Measurements from ENCODE around the gene AQP2. TPM values are rescaled to one million over a fixed set of nuclear protein-coding genes. Genes with fewer than 3 reads are reported as not detected.

Gene AQP2
- total and polyA plus RNA-seq, 2 experiments from 2014 or later: 0.07 TPM; not detected in 1

DNA sequence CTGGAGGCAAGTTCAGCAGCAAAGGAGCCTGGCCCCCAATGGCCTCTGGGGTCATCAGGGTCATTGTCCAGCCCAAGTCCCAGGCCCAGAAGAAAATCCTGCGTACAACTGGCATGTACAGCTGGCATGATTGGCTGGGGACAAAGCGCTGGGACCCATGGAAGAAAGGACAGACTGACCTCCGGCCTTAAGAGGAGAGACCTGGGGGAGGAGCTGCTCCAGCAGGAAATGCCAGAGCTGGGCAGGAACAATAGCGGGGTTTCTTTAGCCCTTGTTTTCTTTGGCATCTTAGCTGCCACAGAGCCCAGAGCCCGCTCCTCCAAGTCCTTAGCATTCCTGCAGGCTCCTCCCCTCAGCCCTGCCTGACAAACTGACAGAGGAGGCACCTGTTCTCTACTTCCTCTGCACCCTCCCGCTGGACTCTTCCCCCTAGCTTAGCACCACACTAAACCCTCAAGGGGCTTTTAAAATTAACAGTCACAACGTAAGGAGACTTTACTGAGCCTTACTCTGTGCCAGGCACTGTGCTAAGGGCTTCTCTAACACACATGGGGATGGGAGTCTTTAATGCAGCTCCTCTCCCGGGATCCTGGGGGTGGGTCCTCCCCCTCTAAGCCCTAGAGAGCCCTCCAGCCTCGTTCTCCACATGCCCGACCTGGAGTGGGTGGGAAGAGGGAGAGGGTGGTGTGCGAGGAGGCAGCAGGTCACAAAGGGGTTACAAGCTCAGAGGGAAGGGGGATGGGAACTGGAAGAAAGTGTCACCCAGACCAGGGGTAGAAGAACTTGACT lies 9.3 kb downstream of the AQP2 start (continued):
- TF ChIP-seq, protein P1, sequence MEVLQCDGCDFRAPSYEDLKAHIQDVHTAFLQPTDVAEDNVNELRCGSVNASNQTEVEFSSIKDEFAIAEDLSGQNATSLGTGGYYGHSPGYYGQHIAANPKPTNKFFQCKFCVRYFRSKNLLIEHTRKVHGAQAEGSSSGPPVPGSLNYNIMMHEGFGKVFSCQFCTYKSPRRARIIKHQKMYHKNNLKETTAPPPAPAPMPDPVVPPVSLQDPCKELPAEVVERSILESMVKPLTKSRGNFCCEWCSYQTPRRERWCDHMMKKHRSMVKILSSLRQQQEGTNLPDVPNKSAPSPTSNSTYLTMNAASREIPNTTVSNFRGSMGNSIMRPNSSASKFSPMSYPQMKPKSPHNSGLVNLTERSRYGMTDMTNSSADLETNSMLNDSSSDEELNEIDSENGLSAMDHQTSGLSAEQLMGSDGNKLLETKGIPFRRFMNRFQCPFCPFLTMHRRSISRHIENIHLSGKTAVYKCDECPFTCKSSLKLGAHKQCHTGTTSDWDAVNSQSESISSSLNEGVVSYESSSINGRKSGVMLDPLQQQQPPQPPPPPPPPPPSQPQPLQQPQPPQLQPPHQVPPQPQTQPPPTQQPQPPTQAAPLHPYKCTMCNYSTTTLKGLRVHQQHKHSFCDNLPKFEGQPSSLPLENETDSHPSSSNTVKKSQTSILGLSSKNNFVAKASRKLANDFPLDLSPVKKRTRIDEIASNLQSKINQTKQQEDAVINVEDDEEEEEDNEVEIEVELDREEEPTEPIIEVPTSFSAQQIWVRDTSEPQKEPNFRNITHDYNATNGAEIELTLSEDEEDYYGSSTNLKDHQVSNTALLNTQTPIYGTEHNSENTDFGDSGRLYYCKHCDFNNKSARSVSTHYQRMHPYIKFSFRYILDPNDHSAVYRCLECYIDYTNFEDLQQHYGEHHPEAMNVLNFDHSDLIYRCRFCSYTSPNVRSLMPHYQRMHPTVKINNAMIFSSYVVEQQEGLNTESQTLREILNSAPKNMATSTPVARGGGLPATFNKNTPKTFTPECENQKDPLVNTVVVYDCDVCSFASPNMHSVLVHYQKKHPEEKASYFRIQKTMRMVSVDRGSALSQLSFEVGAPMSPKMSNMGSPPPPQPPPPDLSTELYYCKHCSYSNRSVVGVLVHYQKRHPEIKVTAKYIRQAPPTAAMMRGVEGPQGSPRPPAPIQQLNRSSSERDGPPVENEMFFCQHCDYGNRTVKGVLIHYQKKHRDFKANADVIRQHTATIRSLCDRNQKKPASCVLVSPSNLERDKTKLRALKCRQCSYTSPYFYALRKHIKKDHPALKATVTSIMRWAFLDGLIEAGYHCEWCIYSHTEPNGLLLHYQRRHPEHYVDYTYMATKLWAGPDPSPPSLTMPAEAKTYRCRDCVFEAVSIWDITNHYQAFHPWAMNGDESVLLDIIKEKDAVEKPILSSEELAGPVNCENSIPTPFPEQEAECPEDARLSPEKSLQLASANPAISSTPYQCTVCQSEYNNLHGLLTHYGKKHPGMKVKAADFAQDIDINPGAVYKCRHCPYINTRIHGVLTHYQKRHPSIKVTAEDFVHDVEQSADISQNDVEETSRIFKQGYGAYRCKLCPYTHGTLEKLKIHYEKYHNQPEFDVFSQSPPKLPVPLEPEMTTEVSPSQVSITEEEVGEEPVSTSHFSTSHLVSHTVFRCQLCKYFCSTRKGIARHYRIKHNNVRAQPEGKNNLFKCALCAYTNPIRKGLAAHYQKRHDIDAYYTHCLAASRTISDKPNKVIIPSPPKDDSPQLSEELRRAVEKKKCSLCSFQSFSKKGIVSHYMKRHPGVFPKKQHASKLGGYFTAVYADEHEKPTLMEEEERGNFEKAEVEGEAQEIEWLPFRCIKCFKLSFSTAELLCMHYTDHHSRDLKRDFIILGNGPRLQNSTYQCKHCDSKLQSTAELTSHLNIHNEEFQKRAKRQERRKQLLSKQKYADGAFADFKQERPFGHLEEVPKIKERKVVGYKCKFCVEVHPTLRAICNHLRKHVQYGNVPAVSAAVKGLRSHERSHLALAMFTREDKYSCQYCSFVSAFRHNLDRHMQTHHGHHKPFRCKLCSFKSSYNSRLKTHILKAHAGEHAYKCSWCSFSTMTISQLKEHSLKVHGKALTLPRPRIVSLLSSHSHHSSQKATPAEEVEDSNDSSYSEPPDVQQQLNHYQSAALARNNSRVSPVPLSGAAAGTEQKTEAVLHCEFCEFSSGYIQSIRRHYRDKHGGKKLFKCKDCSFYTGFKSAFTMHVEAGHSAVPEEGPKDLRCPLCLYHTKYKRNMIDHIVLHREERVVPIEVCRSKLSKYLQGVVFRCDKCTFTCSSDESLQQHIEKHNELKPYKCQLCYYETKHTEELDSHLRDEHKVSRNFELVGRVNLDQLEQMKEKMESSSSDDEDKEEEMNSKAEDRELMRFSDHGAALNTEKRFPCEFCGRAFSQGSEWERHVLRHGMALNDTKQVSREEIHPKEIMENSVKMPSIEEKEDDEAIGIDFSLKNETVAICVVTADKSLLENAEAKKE (CRISPR knock-in tag; IDR thresholded peaks at IDR 0.05): no peak
- no peak for TF ChIP-seq EZH2 (IDR thresholded peaks at IDR 0.05; ENCODE audit: low read depth, unreplicated experiment)

DNA sequence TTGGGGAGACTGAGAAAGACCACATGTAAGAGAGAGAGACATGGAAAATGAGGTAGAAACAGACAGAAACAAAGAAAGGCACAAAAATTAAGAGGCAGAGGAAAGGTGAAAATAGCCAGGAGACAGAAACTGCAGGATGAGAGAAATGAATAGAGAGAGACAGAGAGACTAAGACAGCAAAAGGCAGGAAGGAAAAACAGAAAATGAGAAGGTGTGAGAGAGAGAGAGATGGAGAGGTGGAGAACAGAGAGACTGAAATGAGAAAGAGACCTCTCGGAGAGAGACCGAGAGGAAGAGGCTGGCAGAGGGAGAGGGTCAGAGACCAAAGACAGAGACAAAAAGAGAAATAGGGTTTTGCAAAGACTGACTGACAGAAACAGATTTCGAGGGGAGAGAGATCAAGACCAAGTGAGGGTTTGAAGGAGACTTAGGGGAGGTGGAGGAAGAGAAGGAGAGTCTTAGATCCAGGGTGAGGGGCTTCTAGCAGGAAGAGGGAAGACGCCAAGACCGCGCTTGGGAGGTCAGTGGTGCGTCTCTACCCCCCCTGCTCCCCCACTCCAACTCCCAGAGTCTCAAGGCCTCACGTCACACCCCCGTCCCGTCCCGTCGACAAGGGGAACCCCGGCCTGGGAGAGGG lies 10.1 kb downstream of the AQP2 start:
- H3K27me3 Mint-ChIP-seq (ENCODE audit: insufficient read depth, low read depth, poor library complexity): peaks cover 43% of the 10 kb centered on the region
- peak overlapping the region; percentile 95 for H2AFZ ChIP-seq

More for the DNA sequence above, 10.1 kb downstream of the AQP2 start:
- Histone ChIP-seq H3F3A (replicated peaks; ENCODE audit: low read depth) (no peaks in the 10 kb centered on the region), H3K36me3 (ENCODE audit: insufficient read depth) (no peaks in the 10 kb centered on the region; the same call in 1 of the 2 replicates), H3K27ac (ENCODE audit: low read depth) (no peak overlapping the region), H3K4me3 (peak overlapping the region; percentile 64), H3K27me3 (ENCODE audit: insufficient read depth) (peaks cover 71% of the 10 kb centered on the region), H3K4me1 (ENCODE audit: insufficient read depth) (peaks cover 27% of the 10 kb centered on the region), H4K20me1 (replicated peaks; ENCODE audit: insufficient read depth) (no peaks in the 10 kb centered on the region), H3K4me2 (peak overlapping the region; percentile 89), H3K9me2 (ENCODE audit: insufficient read depth) (no peaks in the 10 kb centered on the region), H3K79me2 (replicated peaks; ENCODE audit: insufficient read depth) (no peaks in the 10 kb centered on the region)
- H3K9me3 Mint-ChIP-seq: peaks cover 6% of the 10 kb centered on the region; the same call in 2 of the 3 replicates
- DNase-seq (ENCODE audit: low spot score) (no peak), ATAC-seq (no peak; the same call in 2 of the 3 replicates)
- H3K4me1 Mint-ChIP-seq: peaks cover 23% of the 10 kb centered on the region
- TF ChIP-seq STAT1 (IDR thresholded peaks at IDR 0.05; ENCODE audit: unreplicated experiment) (no peak), EZH2 (IDR thresholded peaks at IDR 0.05; ENCODE audit: low read depth, unreplicated experiment) (peak; percentile 55), ZNF114 (CRISPR knock-in tag; IDR thresholded peaks at IDR 0.05) (no peak)
- TF ChIP-seq, protein P2, sequence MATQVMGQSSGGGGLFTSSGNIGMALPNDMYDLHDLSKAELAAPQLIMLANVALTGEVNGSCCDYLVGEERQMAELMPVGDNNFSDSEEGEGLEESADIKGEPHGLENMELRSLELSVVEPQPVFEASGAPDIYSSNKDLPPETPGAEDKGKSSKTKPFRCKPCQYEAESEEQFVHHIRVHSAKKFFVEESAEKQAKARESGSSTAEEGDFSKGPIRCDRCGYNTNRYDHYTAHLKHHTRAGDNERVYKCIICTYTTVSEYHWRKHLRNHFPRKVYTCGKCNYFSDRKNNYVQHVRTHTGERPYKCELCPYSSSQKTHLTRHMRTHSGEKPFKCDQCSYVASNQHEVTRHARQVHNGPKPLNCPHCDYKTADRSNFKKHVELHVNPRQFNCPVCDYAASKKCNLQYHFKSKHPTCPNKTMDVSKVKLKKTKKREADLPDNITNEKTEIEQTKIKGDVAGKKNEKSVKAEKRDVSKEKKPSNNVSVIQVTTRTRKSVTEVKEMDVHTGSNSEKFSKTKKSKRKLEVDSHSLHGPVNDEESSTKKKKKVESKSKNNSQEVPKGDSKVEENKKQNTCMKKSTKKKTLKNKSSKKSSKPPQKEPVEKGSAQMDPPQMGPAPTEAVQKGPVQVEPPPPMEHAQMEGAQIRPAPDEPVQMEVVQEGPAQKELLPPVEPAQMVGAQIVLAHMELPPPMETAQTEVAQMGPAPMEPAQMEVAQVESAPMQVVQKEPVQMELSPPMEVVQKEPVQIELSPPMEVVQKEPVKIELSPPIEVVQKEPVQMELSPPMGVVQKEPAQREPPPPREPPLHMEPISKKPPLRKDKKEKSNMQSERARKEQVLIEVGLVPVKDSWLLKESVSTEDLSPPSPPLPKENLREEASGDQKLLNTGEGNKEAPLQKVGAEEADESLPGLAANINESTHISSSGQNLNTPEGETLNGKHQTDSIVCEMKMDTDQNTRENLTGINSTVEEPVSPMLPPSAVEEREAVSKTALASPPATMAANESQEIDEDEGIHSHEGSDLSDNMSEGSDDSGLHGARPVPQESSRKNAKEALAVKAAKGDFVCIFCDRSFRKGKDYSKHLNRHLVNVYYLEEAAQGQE (IDR thresholded peaks at IDR 0.05; ENCODE audit: unreplicated experiment): no peak
- peak overlapping the region; percentile 67 for H3K4me3 Mint-ChIP-seq
- H3K27ac Mint-ChIP-seq: no peak overlapping the region
- H3K36me3 Mint-ChIP-seq (ENCODE audit: low read depth): peaks cover 5% of the 10 kb centered on the region; the same call in 1 of the 3 replicates

Data from GM23338 (cell line).